Measurements from ENCODE around the gene CDC42BPG. TPM values are rescaled to one million over a fixed set of nuclear protein-coding genes. Genes with fewer than 3 reads are reported as not detected.

The CDC42BPG gene
- total RNA-seq, 1 experiment from 2014 or later, result 21.6 TPM

DNA sequence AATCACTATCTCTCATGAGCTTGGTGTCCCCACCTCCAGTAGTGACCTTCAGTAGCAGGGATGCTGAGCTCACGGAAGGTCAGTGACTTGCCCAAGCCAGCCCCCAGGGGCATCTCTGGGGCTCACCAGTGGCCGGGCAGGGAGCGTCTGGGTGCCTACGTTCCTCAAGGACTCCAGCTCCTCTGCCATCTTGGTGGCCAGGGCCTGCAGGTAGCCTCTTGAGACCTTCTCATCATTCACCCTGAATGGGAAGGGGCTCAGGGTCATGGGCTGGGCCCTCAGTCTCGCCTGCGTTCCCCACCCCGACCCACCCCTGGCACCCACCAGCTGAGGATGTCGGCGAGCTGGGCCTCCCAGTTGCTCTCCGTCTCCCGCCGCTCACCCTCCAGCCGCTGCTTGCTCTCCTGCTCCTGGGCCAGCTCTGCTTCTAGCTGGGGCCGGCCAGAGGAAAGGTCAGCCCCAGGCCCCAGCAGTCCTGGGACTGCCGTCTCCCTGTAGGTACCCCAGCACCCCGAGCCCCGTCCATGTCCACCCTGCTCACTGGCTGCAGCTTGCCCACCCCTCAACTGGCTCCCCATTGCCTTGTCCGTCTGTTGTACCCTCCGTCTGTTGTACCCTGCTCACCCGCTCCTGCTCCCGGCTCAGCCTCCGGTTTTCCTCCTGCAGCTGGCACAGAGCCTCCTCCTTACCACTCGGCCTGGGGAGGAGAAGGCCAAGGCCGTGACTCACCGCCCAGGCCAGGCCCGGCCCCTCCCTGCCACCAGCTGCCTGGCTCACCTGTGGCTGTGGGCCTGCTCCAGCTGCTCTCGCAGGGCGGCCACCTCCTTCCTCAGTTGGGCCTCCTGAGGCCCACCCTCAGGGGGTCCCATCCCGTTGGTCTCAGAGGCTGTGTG, 9.5 kb downstream of the CDC42BPG start:
- no peaks in the 10 kb centered on the region for H3K9me3 Mint-ChIP-seq
- no peak overlapping the region for H3K4me3 Mint-ChIP-seq
- no peak overlapping the region for H3K27ac Mint-ChIP-seq
- H3K27me3 Mint-ChIP-seq (ENCODE audit: low read depth), result no peaks in the 10 kb centered on the region
- TF ChIP-seq OVOL2 (CRISPR knock-in tag; IDR thresholded peaks at IDR 0.05; ENCODE audit: borderline replicate concordance), result no peak
- CTCF ChIA-PET, result interaction anchor here (0.5 to 2.9 kb wide), 4 partner anchors 14 to 739 kb away, joined by 3 to 6 read pairs (median 6); no protein-coding TSS in a partner anchor
- POLR2A ChIA-PET, result interaction anchor here (1.3 kb wide), 1 partner anchor 31 kb away, joined by 3 read pairs; no protein-coding TSS in a partner anchor
- ATAC-seq (no peak), DNase-seq (ENCODE audit: low spot score) (no peak)
- H3K4me1 Mint-ChIP-seq, result no peaks in the 10 kb centered on the region
- H3K36me3 Mint-ChIP-seq, result peaks cover 3% of the 10 kb centered on the region; the same call in 1 of the 2 replicates

DNA sequence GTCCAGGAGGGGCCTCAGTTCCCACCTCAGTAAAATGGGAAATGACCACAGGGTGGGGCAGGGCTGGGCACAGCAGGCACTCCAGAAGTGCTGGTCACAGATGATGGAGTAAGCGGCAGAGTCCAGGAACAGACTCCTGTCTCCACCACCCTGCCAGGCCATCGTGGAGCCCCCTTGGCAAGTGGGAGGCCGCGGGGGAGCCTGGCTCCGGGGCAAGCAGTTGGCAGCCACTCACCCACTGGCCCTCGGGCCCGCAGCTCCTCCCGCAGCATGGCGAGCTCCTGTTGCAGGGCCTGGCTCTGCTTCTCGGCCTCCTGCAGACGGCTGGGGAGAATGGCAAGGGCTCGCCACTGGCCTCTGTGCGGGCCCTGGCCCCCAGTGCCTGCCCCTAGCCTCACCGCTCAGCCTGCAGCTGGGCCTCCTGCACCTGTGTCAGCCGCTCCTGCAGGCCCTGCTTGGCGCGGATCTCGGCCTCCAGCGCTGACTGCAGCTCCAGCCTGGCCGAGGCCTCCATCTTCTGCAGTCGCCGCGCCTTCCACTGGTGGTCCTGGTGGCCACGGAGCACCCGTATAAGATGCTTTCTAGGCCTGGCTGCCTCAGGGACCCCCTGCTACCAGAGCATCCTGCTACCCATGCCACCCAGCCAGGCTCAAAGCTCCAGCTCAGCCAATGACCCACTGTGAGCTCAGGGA, 10.3 kb downstream of the CDC42BPG start:
- no peak overlapping the region for H3K4me3 Mint-ChIP-seq
- no peak overlapping the region for H3K27ac Mint-ChIP-seq
- no peaks in the 10 kb centered on the region for H3K36me3 Mint-ChIP-seq
- CTCF ChIA-PET, result interaction anchor here (0.7 to 2.9 kb wide), 4 partner anchors 15 to 739 kb away, joined by 3 to 6 read pairs (median 4); no protein-coding TSS in a partner anchor
- ATAC-seq (no peak), DNase-seq (ENCODE audit: low spot score) (no peak)
- POLR2A ChIA-PET, result interaction anchor here (1.3 kb wide), 1 partner anchor 30 kb away, joined by 3 read pairs; no protein-coding TSS in a partner anchor
- TF ChIP-seq KAT7 (CRISPR knock-in tag; IDR thresholded peaks at IDR 0.05; ENCODE audit: borderline replicate concordance), result no peak
- TF ChIP-seq ATF2 (CRISPR knock-in tag; IDR thresholded peaks at IDR 0.05; ENCODE audit: borderline replicate concordance, low read depth), result no peak
- TF ChIP-seq, protein P1, sequence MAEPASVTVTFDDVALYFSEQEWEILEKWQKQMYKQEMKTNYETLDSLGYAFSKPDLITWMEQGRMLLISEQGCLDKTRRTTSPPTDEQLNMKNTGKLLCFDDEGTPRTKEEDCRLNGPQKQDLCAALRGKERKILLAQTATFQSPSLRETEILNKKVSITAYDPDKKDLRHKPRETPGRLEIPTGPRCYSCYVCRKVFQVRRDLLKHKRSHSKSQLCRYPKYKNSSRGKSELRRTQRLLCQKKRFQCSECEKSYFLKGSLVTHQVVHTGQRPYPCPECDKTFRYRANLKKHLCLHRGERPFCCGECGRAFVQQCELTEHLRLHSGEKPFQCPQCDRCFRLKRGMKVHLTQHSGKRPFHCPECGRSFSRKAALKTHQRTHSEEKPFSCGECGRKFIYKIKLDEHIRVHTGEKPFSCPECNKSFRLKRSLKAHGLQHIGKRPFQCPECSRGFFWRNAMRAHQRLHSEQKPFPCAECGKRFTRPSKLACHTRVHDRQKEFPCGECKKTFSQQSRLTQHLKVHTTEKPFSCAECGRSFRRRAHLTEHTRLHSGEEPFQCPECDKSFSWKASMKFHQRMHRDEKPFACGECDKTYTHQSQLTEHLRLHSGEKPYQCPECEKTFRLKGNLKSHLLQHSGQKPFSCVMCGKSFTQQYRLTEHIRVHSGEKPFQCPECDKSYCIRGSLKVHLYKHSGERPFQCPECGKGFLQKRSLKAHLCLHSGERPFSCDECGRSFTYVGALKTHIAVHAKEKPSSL (CRISPR knock-in tag; conservative IDR thresholded peaks at IDR 0.05), result no peak
- no peak for TF ChIP-seq ZNF138 (CRISPR knock-in tag; conservative IDR thresholded peaks at IDR 0.05)
- no peak for TF ChIP-seq TCF7 (CRISPR knock-in tag; IDR thresholded peaks at IDR 0.05; ENCODE audit: low read depth)
- TF ChIP-seq PRRX2 (CRISPR knock-in tag; IDR thresholded peaks at IDR 0.05), result no peak
- TF ChIP-seq, protein P2, sequence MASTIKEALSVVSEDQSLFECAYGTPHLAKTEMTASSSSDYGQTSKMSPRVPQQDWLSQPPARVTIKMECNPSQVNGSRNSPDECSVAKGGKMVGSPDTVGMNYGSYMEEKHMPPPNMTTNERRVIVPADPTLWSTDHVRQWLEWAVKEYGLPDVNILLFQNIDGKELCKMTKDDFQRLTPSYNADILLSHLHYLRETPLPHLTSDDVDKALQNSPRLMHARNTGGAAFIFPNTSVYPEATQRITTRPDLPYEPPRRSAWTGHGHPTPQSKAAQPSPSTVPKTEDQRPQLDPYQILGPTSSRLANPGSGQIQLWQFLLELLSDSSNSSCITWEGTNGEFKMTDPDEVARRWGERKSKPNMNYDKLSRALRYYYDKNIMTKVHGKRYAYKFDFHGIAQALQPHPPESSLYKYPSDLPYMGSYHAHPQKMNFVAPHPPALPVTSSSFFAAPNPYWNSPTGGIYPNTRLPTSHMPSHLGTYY (CRISPR knock-in tag; IDR thresholded peaks at IDR 0.05), result no peak
- TF ChIP-seq, protein P3, sequence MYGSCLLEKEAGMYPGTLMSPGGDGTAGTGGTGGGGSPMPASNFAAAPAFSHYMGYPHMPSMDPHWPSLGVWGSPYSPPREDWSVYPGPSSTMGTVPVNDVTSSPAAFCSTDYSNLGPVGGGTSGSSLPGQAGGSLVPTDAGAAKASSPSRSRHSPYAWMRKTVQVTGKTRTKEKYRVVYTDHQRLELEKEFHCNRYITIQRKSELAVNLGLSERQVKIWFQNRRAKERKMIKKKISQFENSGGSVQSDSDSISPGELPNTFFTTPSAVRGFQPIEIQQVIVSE (CRISPR knock-in tag; IDR thresholded peaks at IDR 0.05; ENCODE audit: borderline replicate concordance), result no peak
- no peak for TF ChIP-seq ZSCAN18 (CRISPR knock-in tag; IDR thresholded peaks at IDR 0.05)
- no peak for TF ChIP-seq NR1H2 (CRISPR knock-in tag; IDR thresholded peaks at IDR 0.05)
- no peak for TF ChIP-seq MLX (CRISPR knock-in tag; IDR thresholded peaks at IDR 0.05)
- no peaks in the 10 kb centered on the region for H3K4me1 Mint-ChIP-seq
- H3K27me3 Mint-ChIP-seq (ENCODE audit: low read depth), result no peaks in the 10 kb centered on the region
- no peaks in the 10 kb centered on the region for H3K9me3 Mint-ChIP-seq
